Astrocyte (in vitro differentiated cells and primary cell): ENCODE results near the gene MYT1. TPM values are rescaled to one million over a fixed set of nuclear protein-coding genes. Genes with fewer than 3 reads are reported as not detected.
"Not testable (repeated sequence)": the region's sequence is repeated elsewhere in the genome, so short reads cannot be mapped to it uniquely, and the experiment has no call there.

ENCODE experiments used
- DNase-seq: peaks from one replicate; pipeline ENCODE4 v3.0.0-alpha.2; 2010; ENCODE audit warnings: low read depth
- FAIRE-seq: peaks from 2 replicates; lab custom pipeline; 2011; peaks lifted over from hg19 to GRCh38; lab: Jason Lieb, UNC
- H2AFZ ChIP-seq: 2 replicates; pipeline ENCODE4 v1.6.0; 2012; ENCODE audit warnings: low read depth, low read length, inconsistent platforms
- H3K27ac ChIP-seq: 2 replicates; pipeline ENCODE4 v1.5.1; 2011; ENCODE audit warnings: low read depth, low read length, inconsistent platforms
- H3K27me3 ChIP-seq: 2 replicates; pipeline ENCODE4 v1.6.0; 2011; ENCODE audit warnings: low read length, inconsistent platforms; ENCODE audit not compliant: insufficient read depth
- H3K36me3 ChIP-seq: 2 replicates; pipeline ENCODE4 v1.5.1; 2011; ENCODE audit warnings: low read length, inconsistent platforms; ENCODE audit not compliant: insufficient read depth
- H3K4me1 ChIP-seq: 2 replicates; pipeline ENCODE4 v1.5.1; 2011; ENCODE audit warnings: low read length, inconsistent platforms; ENCODE audit not compliant: insufficient read depth
- H3K4me2 ChIP-seq: 2 replicates; pipeline ENCODE4 v1.6.0; 2012; ENCODE audit warnings: low read length, inconsistent platforms
- H3K4me3 ChIP-seq: 2 replicates; pipeline ENCODE4 v1.5.1; 2011; ENCODE audit warnings: low read depth, mild to moderate bottlenecking, low read length, inconsistent platforms; ENCODE audit not compliant: insufficient read depth
- H3K79me2 ChIP-seq: 2 replicates; pipeline ENCODE4 v1.6.0; 2012; ENCODE audit warnings: mild to moderate bottlenecking, low read length, inconsistent platforms; ENCODE audit not compliant: insufficient read depth
- H3K9ac ChIP-seq: 2 replicates; pipeline ENCODE4 v1.6.0; 2012; ENCODE audit warnings: mild to moderate bottlenecking, low read length, inconsistent platforms
- H3K9me3 ChIP-seq: 2 replicates; pipeline ENCODE4 v1.5.1; 2012; ENCODE audit warnings: low read depth, mild to moderate bottlenecking, low read length, inconsistent platforms; ENCODE audit not compliant: insufficient read depth
- H4K20me1 ChIP-seq: 2 replicates; pipeline ENCODE4 v1.6.0; 2012; ENCODE audit warnings: low read length, inconsistent platforms; ENCODE audit not compliant: insufficient read depth
- H3K27ac Mint-ChIP-seq: one replicate; pipeline ENCODE4 v1.8.0; 2021; ENCODE audit warnings: mild to moderate bottlenecking, mixed read lengths; ENCODE audit not compliant: unreplicated experiment
- H3K27me3 Mint-ChIP-seq: one replicate; pipeline ENCODE4 v1.8.0; 2021; ENCODE audit warnings: low read depth, mixed read lengths; ENCODE audit not compliant: unreplicated experiment
- H3K36me3 Mint-ChIP-seq: one replicate; pipeline ENCODE4 v1.8.0; 2021; ENCODE audit warnings: low read depth, mixed read lengths; ENCODE audit not compliant: unreplicated experiment
- H3K4me1 Mint-ChIP-seq: one replicate; pipeline ENCODE4 v1.8.0; 2021; ENCODE audit warnings: low read depth, mixed read lengths; ENCODE audit not compliant: unreplicated experiment
- H3K4me3 Mint-ChIP-seq: one replicate; pipeline ENCODE4 v1.8.0; 2021; ENCODE audit warnings: mild to moderate bottlenecking, moderate library complexity, mixed read lengths; ENCODE audit not compliant: unreplicated experiment
- H3K9me3 Mint-ChIP-seq: one replicate; pipeline ENCODE4 v1.8.0; 2021; ENCODE audit warnings: mild to moderate bottlenecking, mixed read lengths; ENCODE audit not compliant: unreplicated experiment
- total RNA-seq: library from RNA; stranded (reverse); gene quantifications from 2 replicates; pipeline ENCODE4 v1.2.1, GENCODE V29; 2021

MYT1 gene
- total RNA-seq, 1 donor from 2014 or later: not detected

DNA sequence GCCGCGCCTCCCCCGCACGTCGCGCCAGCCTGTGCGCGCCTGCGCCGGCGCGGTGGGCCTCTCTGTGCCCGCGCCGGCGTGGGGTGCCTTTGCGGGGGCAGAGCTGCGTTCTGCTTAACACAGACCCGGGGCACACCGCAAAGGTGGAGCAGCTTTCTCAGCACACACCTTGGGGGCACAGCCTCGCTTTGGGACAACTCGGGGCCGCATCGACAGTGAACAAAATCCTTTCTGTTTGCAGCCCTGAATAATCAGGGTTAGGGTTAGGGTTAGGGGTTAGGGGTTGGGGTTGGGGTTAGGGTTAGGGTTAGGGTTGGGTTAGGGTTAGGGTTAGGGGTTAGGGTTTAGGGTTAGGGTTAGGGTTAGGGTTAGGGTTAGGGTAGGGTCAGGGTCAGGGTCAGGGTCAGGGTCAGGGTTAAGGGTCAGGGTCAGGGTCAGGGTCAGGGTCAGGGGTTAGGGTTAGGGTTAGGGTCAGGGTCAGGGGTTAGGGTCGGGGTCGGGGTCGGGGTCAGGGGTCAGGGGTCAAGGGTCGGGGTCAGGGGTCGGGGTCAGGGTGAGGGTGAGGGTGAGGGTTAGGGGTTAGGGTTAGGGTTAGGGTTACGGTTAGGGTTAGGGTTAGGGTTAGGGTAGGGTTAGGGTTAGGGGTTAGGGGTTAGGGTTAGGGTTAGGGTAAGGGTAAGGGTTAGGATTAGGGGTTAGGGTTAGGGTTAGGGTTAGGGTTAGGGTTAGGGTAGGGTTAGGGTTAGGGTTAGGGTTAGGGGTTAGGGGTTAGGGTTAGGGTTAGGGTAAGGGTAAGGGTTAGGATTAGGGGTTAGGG, 122.4 kb downstream of the MYT1 start:
- not testable (repeated sequence) for H3K79me2 ChIP-seq, H3K36me3 ChIP-seq, H3K27me3 Mint-ChIP-seq, H3K9ac ChIP-seq, H3K36me3 Mint-ChIP-seq, H3K4me3 ChIP-seq, H4K20me1 ChIP-seq, H3K9me3 ChIP-seq, H3K27me3 ChIP-seq, H3K9me3 Mint-ChIP-seq, DNase-seq, H3K27ac ChIP-seq, H3K27ac Mint-ChIP-seq, H3K4me1 ChIP-seq, H3K4me2 ChIP-seq, H2AFZ ChIP-seq, H3K4me1 Mint-ChIP-seq, H3K4me3 Mint-ChIP-seq, FAIRE-seq

DNA sequence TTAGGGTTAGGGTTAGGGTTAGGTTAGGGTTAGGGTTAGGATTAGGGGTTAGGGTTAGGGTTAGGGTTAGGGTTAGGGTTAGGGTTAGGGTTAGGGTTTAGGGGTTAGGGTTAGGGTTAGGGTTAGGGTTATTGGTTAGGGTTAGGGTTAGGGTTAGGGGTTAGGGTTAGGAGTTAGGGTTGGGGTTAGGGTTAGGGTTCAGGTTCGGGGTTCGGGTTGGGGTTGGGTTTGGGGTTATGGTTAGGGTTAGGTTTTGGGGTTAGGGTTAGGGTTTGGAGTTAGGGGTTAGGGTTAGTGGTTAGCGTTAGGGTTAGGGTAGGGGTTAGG, 123.0 kb downstream of the MYT1 start:
- FAIRE-seq, H2AFZ ChIP-seq, H3K4me3 Mint-ChIP-seq, DNase-seq, H3K4me1 Mint-ChIP-seq, H3K9me3 Mint-ChIP-seq, H3K27ac Mint-ChIP-seq, H3K4me2 ChIP-seq, H3K27ac ChIP-seq, H3K9ac ChIP-seq, H3K27me3 Mint-ChIP-seq, H3K4me3 ChIP-seq, H3K9me3 ChIP-seq, H3K27me3 ChIP-seq, H3K36me3 Mint-ChIP-seq, H4K20me1 ChIP-seq, H3K79me2 ChIP-seq, H3K36me3 ChIP-seq, H3K4me1 ChIP-seq: not testable (repeated sequence)

Other genes starting within 250 kb of the MYT1 start
- gene UCKL1, start 208.0 kb upstream of the MYT1 start, total RNA-seq: 33.0 and 33.4 TPM in 2 replicates
- gene ZNF512B, start 194.5 kb upstream of the MYT1 start, total RNA-seq: 27.5 and 27.7 TPM in 2 replicates
- gene SAMD10, start 184.8 kb upstream of the MYT1 start, total RNA-seq: 2.7 and 4.3 TPM in 2 replicates
- gene PRPF6, start 183.3 kb upstream of the MYT1 start, total RNA-seq: 52.3 and 52.6 TPM in 2 replicates
- 0.75 and 0.99 TPM in 2 replicates for gene C20orf204, start 128.3 kb upstream of the MYT1 start, total RNA-seq
- 0.52 and 0.60 TPM in 2 replicates for gene SOX18, start 114.8 kb upstream of the MYT1 start, total RNA-seq
- 52.4 and 53.1 TPM in 2 replicates for gene TCEA2, start 101.3 kb upstream of the MYT1 start, total RNA-seq
- gene RGS19, start 84.9 kb upstream of the MYT1 start, total RNA-seq: 15.7 and 18.3 TPM in 2 replicates
- 2.8 and 3.6 TPM in 2 replicates for gene OPRL1, start 84.4 kb upstream of the MYT1 start, total RNA-seq
- 0.34 TPM in 1 of 2 replicates, not detected in the other for gene LKAAEAR1, start 80.1 kb upstream of the MYT1 start, total RNA-seq
- gene NPBWR2, start 56.9 kb upstream of the MYT1 start, total RNA-seq: not detected in 2 replicates
- 37.8 and 40.0 TPM in 2 replicates for gene PCMTD2, start 91.3 kb downstream of the MYT1 start, total RNA-seq